GM23338 (cell line): ENCODE data around the gene IL16. TPM values are rescaled to one million over a fixed set of nuclear protein-coding genes. Genes with fewer than 3 reads are reported as not detected.

Source experiments
- ATAC-seq: fragments of 200-7000 bp; cut with Tn5 transposase; 3 replicates; pipeline ENCODE4 v1.9.1; 2020
- DNase-seq: peaks from one replicate; pipeline ENCODE4 v3.0.0-alpha.2; 2015; ENCODE audit warnings: low spot score
- H2AFZ ChIP-seq: fragments of 200-600 bp; sonication (generic); 2 replicates; pipeline ENCODE4 v1.8.0; 2016; ENCODE audit warnings: antibody characterized with exemption, mild to moderate bottlenecking, moderate library complexity
- H3F3A ChIP-seq: fragments of 200-600 bp; sonication (generic); replicated peaks from 2 replicates; pipeline ENCODE4 v1.8.0; 2017; ENCODE audit warnings: antibody characterized with exemption, mixed run types, low read depth
- H3K27ac ChIP-seq: fragments of 200-600 bp; sonication (generic); 2 replicates; pipeline ENCODE4 v1.6.1; 2016; ENCODE audit warnings: low read depth
- H3K27me3 ChIP-seq: fragments of 200-600 bp; sonication (generic); 2 replicates; pipeline ENCODE4 v1.8.0; 2016; ENCODE audit warnings: mild to moderate bottlenecking, mixed run types, moderate library complexity; ENCODE audit not compliant: insufficient read depth
- H3K36me3 ChIP-seq: fragments of 200-600 bp; sonication (generic); 2 replicates; pipeline ENCODE4 v1.8.0; 2016; ENCODE audit warnings: mild to moderate bottlenecking; ENCODE audit not compliant: insufficient read depth
- H3K4me1 ChIP-seq: fragments of 200-600 bp; sonication (generic); 2 replicates; pipeline ENCODE4 v1.8.0; 2016; ENCODE audit warnings: mild to moderate bottlenecking, moderate library complexity; ENCODE audit not compliant: insufficient read depth
- H3K4me2 ChIP-seq: fragments of 200-600 bp; sonication (generic); 2 replicates; pipeline ENCODE4 v1.7.1; 2017; ENCODE audit warnings: mixed run types
- H3K4me3 ChIP-seq: fragments of 200-600 bp; sonication (generic); 2 replicates; pipeline ENCODE4 v1.6.1; 2016; ENCODE audit warnings: mixed run types
- H3K79me2 ChIP-seq: fragments of 200-600 bp; sonication (generic); replicated peaks from 2 replicates; pipeline ENCODE4 v1.8.0; 2017; ENCODE audit warnings: mild to moderate bottlenecking; ENCODE audit not compliant: insufficient read depth
- H3K9me2 ChIP-seq: fragments of 200-600 bp; sonication (generic); 2 replicates; pipeline ENCODE4 v1.8.0; 2017; ENCODE audit not compliant: insufficient read depth
- H4K20me1 ChIP-seq: fragments of 200-600 bp; sonication (generic); replicated peaks from 2 replicates; pipeline ENCODE4 v1.8.0; 2017; ENCODE audit warnings: mild to moderate bottlenecking; ENCODE audit not compliant: insufficient read depth
- H3K27ac Mint-ChIP-seq: 2 replicates; pipeline ENCODE4 v1.8.0; 2020; ENCODE audit warnings: inconsistent platforms, mild to moderate bottlenecking, moderate library complexity, mixed read lengths
- H3K27me3 Mint-ChIP-seq: 3 replicates; pipeline ENCODE4 v1.8.0; 2022; ENCODE audit warnings: low read depth, mild to moderate bottlenecking, moderate library complexity, mixed read lengths, inconsistent platforms; ENCODE audit not compliant: insufficient read depth, poor library complexity
- H3K36me3 Mint-ChIP-seq: 3 replicates; pipeline ENCODE4 v1.8.0; 2021; ENCODE audit warnings: low read depth, mild to moderate bottlenecking, inconsistent platforms, moderate library complexity, mixed read lengths
- H3K4me1 Mint-ChIP-seq: 3 replicates; pipeline ENCODE4 v1.8.0; 2020; ENCODE audit warnings: mild to moderate bottlenecking, inconsistent platforms, mixed read lengths
- H3K4me3 Mint-ChIP-seq: 3 replicates; pipeline ENCODE4 v1.8.0; 2021; ENCODE audit warnings: moderate library complexity, mild to moderate bottlenecking, inconsistent platforms, mixed read lengths
- H3K9me3 Mint-ChIP-seq: 3 replicates; pipeline ENCODE4 v1.8.0; 2020; ENCODE audit warnings: moderate library complexity, mild to moderate bottlenecking, inconsistent platforms, mixed read lengths
- CREB1 ChIP-seq: fragments of 250-450 bp; sonication (Bioruptor Pico); IDR thresholded peaks from 2 replicates; pipeline ENCODE4 v1.5.0; 2020; ENCODE audit warnings: low read depth, mild to moderate bottlenecking, moderate library complexity
- JUNB ChIP-seq: IDR thresholded peaks from one replicate; pipeline ENCODE4 v1.6.1; 2016; ENCODE audit warnings: antibody characterized with exemption; ENCODE audit not compliant: unreplicated experiment
- POLR2AphosphoS5 ChIP-seq: IDR thresholded peaks from 2 replicates; pipeline ENCODE4 v1.6.1; 2016; ENCODE audit warnings: antibody characterized with exemption, low read depth
- ZNF114 ChIP-seq: fragments of 250-450 bp; sonication (Bioruptor Pico); IDR thresholded peaks from 2 replicates; pipeline ENCODE4 v1.5.0; 2020; ENCODE audit warnings: mild to moderate bottlenecking, moderate library complexity
- ZNF462 ChIP-seq: fragments of 250-450 bp; sonication (Bioruptor Pico); IDR thresholded peaks from 2 replicates; pipeline ENCODE4 v1.5.0; 2020; ENCODE audit warnings: mild to moderate bottlenecking, moderate library complexity
- polyA plus RNA-seq: library from polyadenylated mRNA; unstranded; fragments of >200 nt; fragmentation: Nextera tagmentation; extraction: Ambion mirVana; gene quantifications from 2 replicates; pipeline ENCODE4 v1.2.1, GENCODE V29; 2016
- total RNA-seq: library from RNA; depleted of rRNA; stranded (reverse); fragments of >200 nt; shearing (Covaris generic); gene quantifications from 2 replicates; pipeline ENCODE4 v1.2.3, GENCODE V29; 2014
- TF ChIP-seq, protein P1 (sequence below): IDR thresholded peaks from 2 replicates; pipeline ENCODE4 v1.6.1; 2016; ENCODE audit warnings: antibody characterized with exemption
- TF ChIP-seq, protein P2 (sequence below): IDR thresholded peaks from one replicate; pipeline ENCODE4 v1.6.1; 2018; ENCODE audit warnings: antibody characterized with exemption; ENCODE audit not compliant: unreplicated experiment

Gene IL16
- total and polyA plus RNA-seq, 2 experiments from 2014 or later = 0.29 TPM; not detected in 1

GRCh38 chr15:81327516-81327915 is 130.8 kb downstream of the IL16 start:
- H2AFZ ChIP-seq = no peak overlapping the region
- H3K4me2 ChIP-seq = no peak overlapping the region
- H3K4me3 ChIP-seq = no peak overlapping the region
- no peaks in the 10 kb centered on the region for H3K4me1 ChIP-seq
- no peak overlapping the region for H3K27ac Mint-ChIP-seq
- H3K27ac ChIP-seq = no peak overlapping the region
- TF ChIP-seq, protein P1, sequence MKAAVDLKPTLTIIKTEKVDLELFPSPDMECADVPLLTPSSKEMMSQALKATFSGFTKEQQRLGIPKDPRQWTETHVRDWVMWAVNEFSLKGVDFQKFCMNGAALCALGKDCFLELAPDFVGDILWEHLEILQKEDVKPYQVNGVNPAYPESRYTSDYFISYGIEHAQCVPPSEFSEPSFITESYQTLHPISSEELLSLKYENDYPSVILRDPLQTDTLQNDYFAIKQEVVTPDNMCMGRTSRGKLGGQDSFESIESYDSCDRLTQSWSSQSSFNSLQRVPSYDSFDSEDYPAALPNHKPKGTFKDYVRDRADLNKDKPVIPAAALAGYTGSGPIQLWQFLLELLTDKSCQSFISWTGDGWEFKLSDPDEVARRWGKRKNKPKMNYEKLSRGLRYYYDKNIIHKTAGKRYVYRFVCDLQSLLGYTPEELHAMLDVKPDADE = no peak
- TF ChIP-seq ZNF114 = no peak
- no peak for TF ChIP-seq JUNB
- no peak for TF ChIP-seq ZNF462 (CRISPR knock-in tag)
- TF ChIP-seq, protein P2, sequence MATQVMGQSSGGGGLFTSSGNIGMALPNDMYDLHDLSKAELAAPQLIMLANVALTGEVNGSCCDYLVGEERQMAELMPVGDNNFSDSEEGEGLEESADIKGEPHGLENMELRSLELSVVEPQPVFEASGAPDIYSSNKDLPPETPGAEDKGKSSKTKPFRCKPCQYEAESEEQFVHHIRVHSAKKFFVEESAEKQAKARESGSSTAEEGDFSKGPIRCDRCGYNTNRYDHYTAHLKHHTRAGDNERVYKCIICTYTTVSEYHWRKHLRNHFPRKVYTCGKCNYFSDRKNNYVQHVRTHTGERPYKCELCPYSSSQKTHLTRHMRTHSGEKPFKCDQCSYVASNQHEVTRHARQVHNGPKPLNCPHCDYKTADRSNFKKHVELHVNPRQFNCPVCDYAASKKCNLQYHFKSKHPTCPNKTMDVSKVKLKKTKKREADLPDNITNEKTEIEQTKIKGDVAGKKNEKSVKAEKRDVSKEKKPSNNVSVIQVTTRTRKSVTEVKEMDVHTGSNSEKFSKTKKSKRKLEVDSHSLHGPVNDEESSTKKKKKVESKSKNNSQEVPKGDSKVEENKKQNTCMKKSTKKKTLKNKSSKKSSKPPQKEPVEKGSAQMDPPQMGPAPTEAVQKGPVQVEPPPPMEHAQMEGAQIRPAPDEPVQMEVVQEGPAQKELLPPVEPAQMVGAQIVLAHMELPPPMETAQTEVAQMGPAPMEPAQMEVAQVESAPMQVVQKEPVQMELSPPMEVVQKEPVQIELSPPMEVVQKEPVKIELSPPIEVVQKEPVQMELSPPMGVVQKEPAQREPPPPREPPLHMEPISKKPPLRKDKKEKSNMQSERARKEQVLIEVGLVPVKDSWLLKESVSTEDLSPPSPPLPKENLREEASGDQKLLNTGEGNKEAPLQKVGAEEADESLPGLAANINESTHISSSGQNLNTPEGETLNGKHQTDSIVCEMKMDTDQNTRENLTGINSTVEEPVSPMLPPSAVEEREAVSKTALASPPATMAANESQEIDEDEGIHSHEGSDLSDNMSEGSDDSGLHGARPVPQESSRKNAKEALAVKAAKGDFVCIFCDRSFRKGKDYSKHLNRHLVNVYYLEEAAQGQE = no peak
- no peak for TF ChIP-seq CREB1 (CRISPR knock-in tag)
- TF ChIP-seq POLR2AphosphoS5 = no peak
- no peaks in the 10 kb centered on the region for H3K79me2 ChIP-seq
- no peaks in the 10 kb centered on the region for H3K36me3 Mint-ChIP-seq
- H3K36me3 ChIP-seq = no peaks in the 10 kb centered on the region
- H4K20me1 ChIP-seq = no peaks in the 10 kb centered on the region
- no peaks in the 10 kb centered on the region for H3K27me3 ChIP-seq
- H3K9me3 Mint-ChIP-seq = no peaks in the 10 kb centered on the region; the same call in 2 of the 3 replicates
- no peaks in the 10 kb centered on the region for H3K9me2 ChIP-seq
- no peaks in the 10 kb centered on the region for H3F3A ChIP-seq
- DNase-seq (no peak), ATAC-seq (no peak)
- no peak overlapping the region for H3K4me3 Mint-ChIP-seq
- H3K27me3 Mint-ChIP-seq = peaks cover 14% of the 10 kb centered on the region
- H3K4me1 Mint-ChIP-seq = peaks cover 7% of the 10 kb centered on the region; the same call in 1 of the 3 replicates
